GM23338 (cell line): ENCODE results near the gene RET. TPM values are rescaled to one million over a fixed set of nuclear protein-coding genes. Genes with fewer than 3 reads are reported as not detected.

Experiments
- ATAC-seq: fragments of 200-7000 bp; cut with Tn5 transposase; 3 replicates; pipeline ENCODE4 v1.9.1; 2020
- DNase-seq: peaks from one replicate; pipeline ENCODE4 v3.0.0-alpha.2; 2015; ENCODE audit warnings: low spot score
- H2AFZ ChIP-seq: fragments of 200-600 bp; sonication (generic); 2 replicates; pipeline ENCODE4 v1.8.0; 2016; ENCODE audit warnings: antibody characterized with exemption, mild to moderate bottlenecking, moderate library complexity
- H3F3A ChIP-seq: fragments of 200-600 bp; sonication (generic); replicated peaks from 2 replicates; pipeline ENCODE4 v1.8.0; 2017; ENCODE audit warnings: antibody characterized with exemption, mixed run types, low read depth
- H3K27ac ChIP-seq: fragments of 200-600 bp; sonication (generic); 2 replicates; pipeline ENCODE4 v1.6.1; 2016; ENCODE audit warnings: low read depth
- H3K27me3 ChIP-seq: fragments of 200-600 bp; sonication (generic); 2 replicates; pipeline ENCODE4 v1.8.0; 2016; ENCODE audit warnings: mild to moderate bottlenecking, mixed run types, moderate library complexity; ENCODE audit not compliant: insufficient read depth
- H3K36me3 ChIP-seq: fragments of 200-600 bp; sonication (generic); 2 replicates; pipeline ENCODE4 v1.8.0; 2016; ENCODE audit warnings: mild to moderate bottlenecking; ENCODE audit not compliant: insufficient read depth
- H3K4me1 ChIP-seq: fragments of 200-600 bp; sonication (generic); 2 replicates; pipeline ENCODE4 v1.8.0; 2016; ENCODE audit warnings: mild to moderate bottlenecking, moderate library complexity; ENCODE audit not compliant: insufficient read depth
- H3K4me2 ChIP-seq: fragments of 200-600 bp; sonication (generic); 2 replicates; pipeline ENCODE4 v1.7.1; 2017; ENCODE audit warnings: mixed run types
- H3K4me3 ChIP-seq: fragments of 200-600 bp; sonication (generic); 2 replicates; pipeline ENCODE4 v1.6.1; 2016; ENCODE audit warnings: mixed run types
- H3K79me2 ChIP-seq: fragments of 200-600 bp; sonication (generic); replicated peaks from 2 replicates; pipeline ENCODE4 v1.8.0; 2017; ENCODE audit warnings: mild to moderate bottlenecking; ENCODE audit not compliant: insufficient read depth
- H3K9me2 ChIP-seq: fragments of 200-600 bp; sonication (generic); 2 replicates; pipeline ENCODE4 v1.8.0; 2017; ENCODE audit not compliant: insufficient read depth
- H4K20me1 ChIP-seq: fragments of 200-600 bp; sonication (generic); replicated peaks from 2 replicates; pipeline ENCODE4 v1.8.0; 2017; ENCODE audit warnings: mild to moderate bottlenecking; ENCODE audit not compliant: insufficient read depth
- H3K27ac Mint-ChIP-seq: 2 replicates; pipeline ENCODE4 v1.8.0; 2020; ENCODE audit warnings: inconsistent platforms, mild to moderate bottlenecking, moderate library complexity, mixed read lengths
- H3K27me3 Mint-ChIP-seq: 3 replicates; pipeline ENCODE4 v1.8.0; 2022; ENCODE audit warnings: low read depth, mild to moderate bottlenecking, moderate library complexity, mixed read lengths, inconsistent platforms; ENCODE audit not compliant: insufficient read depth, poor library complexity
- H3K36me3 Mint-ChIP-seq: 3 replicates; pipeline ENCODE4 v1.8.0; 2021; ENCODE audit warnings: low read depth, mild to moderate bottlenecking, inconsistent platforms, moderate library complexity, mixed read lengths
- H3K4me1 Mint-ChIP-seq: 3 replicates; pipeline ENCODE4 v1.8.0; 2020; ENCODE audit warnings: mild to moderate bottlenecking, inconsistent platforms, mixed read lengths
- H3K4me3 Mint-ChIP-seq: 3 replicates; pipeline ENCODE4 v1.8.0; 2021; ENCODE audit warnings: moderate library complexity, mild to moderate bottlenecking, inconsistent platforms, mixed read lengths
- H3K9me3 Mint-ChIP-seq: 3 replicates; pipeline ENCODE4 v1.8.0; 2020; ENCODE audit warnings: moderate library complexity, mild to moderate bottlenecking, inconsistent platforms, mixed read lengths
- CREB1 ChIP-seq: fragments of 250-450 bp; sonication (Bioruptor Pico); IDR thresholded peaks from 2 replicates; pipeline ENCODE4 v1.5.0; 2020; ENCODE audit warnings: low read depth, mild to moderate bottlenecking, moderate library complexity
- EZH2 ChIP-seq: fragments of 200-600 bp; sonication (generic); IDR thresholded peaks from one replicate; pipeline ENCODE4 v1.8.0; 2017; ENCODE audit warnings: antibody characterized with exemption, mild to moderate bottlenecking, low read depth; ENCODE audit not compliant: unreplicated experiment
- EZH2phosphoT487 ChIP-seq: fragments of 200-600 bp; sonication (generic); IDR thresholded peaks from one replicate; pipeline ENCODE4 v1.8.1; 2018; ENCODE audit warnings: antibody characterized with exemption; ENCODE audit not compliant: unreplicated experiment
- JUNB ChIP-seq: IDR thresholded peaks from one replicate; pipeline ENCODE4 v1.6.1; 2016; ENCODE audit warnings: antibody characterized with exemption; ENCODE audit not compliant: unreplicated experiment
- NANOG ChIP-seq: IDR thresholded peaks from 2 replicates; pipeline ENCODE4 v1.6.1; 2016; ENCODE audit warnings: antibody characterized with exemption, borderline replicate concordance
- POLR2AphosphoS5 ChIP-seq: IDR thresholded peaks from 2 replicates; pipeline ENCODE4 v1.6.1; 2016; ENCODE audit warnings: antibody characterized with exemption, low read depth
- STAT1 ChIP-seq: IDR thresholded peaks from one replicate; pipeline ENCODE4 v1.6.1; 2016; ENCODE audit warnings: antibody characterized with exemption; ENCODE audit not compliant: unreplicated experiment
- ZNF114 ChIP-seq: fragments of 250-450 bp; sonication (Bioruptor Pico); IDR thresholded peaks from 2 replicates; pipeline ENCODE4 v1.5.0; 2020; ENCODE audit warnings: mild to moderate bottlenecking, moderate library complexity
- ZNF331 ChIP-seq: fragments of 250-450 bp; sonication (Bioruptor Pico); IDR thresholded peaks from 2 replicates; pipeline ENCODE4 v1.5.0; 2020; ENCODE audit warnings: low read depth, mild to moderate bottlenecking, moderate library complexity
- polyA plus RNA-seq: library from polyadenylated mRNA; unstranded; fragments of >200 nt; fragmentation: Nextera tagmentation; extraction: Ambion mirVana; gene quantifications from 2 replicates; pipeline ENCODE4 v1.2.1, GENCODE V29; 2016
- total RNA-seq: library from RNA; depleted of rRNA; stranded (reverse); fragments of >200 nt; shearing (Covaris generic); gene quantifications from 2 replicates; pipeline ENCODE4 v1.2.3, GENCODE V29; 2014
- TF ChIP-seq, protein P1 (sequence below), 2 experiments: fragments of 200-600 bp in 1 of 2; sonication (generic) in 1 of 2; conservative IDR thresholded peaks; 2 replicates each; pipeline versions ENCODE4 v1.5.1 to v1.6.1; 2016 to 2017; ENCODE audit warnings: antibody characterized with exemption in 2 of 2, low read depth in 2 of 2, mild to moderate bottlenecking in 2 of 2, moderate library complexity in 1 of 2
- TF ChIP-seq, protein P2 (sequence below): IDR thresholded peaks from one replicate; pipeline ENCODE4 v1.6.1; 2018; ENCODE audit warnings: antibody characterized with exemption; ENCODE audit not compliant: unreplicated experiment
- TF ChIP-seq, protein P3 (sequence below): IDR thresholded peaks from 2 replicates; pipeline ENCODE4 v1.6.1; 2016; ENCODE audit warnings: antibody characterized with exemption

Gene RET
- total and polyA plus RNA-seq, 2 experiments from 2014 or later: 5.5 to 9.8 TPM

DNA sequence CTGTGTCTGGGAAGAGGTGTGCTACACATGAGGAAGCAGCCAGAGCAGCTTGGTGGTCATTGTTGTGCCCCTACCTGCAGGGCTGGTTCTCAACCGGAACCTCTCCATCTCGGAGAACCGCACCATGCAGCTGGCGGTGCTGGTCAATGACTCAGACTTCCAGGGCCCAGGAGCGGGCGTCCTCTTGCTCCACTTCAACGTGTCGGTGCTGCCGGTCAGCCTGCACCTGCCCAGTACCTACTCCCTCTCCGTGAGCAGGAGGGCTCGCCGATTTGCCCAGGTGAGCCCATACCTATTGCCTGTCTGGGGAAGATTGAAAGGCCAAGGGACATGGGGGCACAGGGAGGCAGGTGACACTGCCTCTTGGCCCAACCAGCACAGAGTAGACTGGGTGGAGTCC, 32.1 kb downstream of the RET start (continued):
- TF ChIP-seq, protein P1, sequence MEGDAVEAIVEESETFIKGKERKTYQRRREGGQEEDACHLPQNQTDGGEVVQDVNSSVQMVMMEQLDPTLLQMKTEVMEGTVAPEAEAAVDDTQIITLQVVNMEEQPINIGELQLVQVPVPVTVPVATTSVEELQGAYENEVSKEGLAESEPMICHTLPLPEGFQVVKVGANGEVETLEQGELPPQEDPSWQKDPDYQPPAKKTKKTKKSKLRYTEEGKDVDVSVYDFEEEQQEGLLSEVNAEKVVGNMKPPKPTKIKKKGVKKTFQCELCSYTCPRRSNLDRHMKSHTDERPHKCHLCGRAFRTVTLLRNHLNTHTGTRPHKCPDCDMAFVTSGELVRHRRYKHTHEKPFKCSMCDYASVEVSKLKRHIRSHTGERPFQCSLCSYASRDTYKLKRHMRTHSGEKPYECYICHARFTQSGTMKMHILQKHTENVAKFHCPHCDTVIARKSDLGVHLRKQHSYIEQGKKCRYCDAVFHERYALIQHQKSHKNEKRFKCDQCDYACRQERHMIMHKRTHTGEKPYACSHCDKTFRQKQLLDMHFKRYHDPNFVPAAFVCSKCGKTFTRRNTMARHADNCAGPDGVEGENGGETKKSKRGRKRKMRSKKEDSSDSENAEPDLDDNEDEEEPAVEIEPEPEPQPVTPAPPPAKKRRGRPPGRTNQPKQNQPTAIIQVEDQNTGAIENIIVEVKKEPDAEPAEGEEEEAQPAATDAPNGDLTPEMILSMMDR (conservative IDR thresholded peaks at IDR 0.05; ENCODE audit: low read depth in 2 of 2): no peak
- TF ChIP-seq ZNF114 (CRISPR knock-in tag) (no peak), ZNF331 (CRISPR knock-in tag) (no peak), EZH2phosphoT487 (no peak), POLR2AphosphoS5 (no peak), CREB1 (CRISPR knock-in tag) (no peak)
- TF ChIP-seq, protein P2, sequence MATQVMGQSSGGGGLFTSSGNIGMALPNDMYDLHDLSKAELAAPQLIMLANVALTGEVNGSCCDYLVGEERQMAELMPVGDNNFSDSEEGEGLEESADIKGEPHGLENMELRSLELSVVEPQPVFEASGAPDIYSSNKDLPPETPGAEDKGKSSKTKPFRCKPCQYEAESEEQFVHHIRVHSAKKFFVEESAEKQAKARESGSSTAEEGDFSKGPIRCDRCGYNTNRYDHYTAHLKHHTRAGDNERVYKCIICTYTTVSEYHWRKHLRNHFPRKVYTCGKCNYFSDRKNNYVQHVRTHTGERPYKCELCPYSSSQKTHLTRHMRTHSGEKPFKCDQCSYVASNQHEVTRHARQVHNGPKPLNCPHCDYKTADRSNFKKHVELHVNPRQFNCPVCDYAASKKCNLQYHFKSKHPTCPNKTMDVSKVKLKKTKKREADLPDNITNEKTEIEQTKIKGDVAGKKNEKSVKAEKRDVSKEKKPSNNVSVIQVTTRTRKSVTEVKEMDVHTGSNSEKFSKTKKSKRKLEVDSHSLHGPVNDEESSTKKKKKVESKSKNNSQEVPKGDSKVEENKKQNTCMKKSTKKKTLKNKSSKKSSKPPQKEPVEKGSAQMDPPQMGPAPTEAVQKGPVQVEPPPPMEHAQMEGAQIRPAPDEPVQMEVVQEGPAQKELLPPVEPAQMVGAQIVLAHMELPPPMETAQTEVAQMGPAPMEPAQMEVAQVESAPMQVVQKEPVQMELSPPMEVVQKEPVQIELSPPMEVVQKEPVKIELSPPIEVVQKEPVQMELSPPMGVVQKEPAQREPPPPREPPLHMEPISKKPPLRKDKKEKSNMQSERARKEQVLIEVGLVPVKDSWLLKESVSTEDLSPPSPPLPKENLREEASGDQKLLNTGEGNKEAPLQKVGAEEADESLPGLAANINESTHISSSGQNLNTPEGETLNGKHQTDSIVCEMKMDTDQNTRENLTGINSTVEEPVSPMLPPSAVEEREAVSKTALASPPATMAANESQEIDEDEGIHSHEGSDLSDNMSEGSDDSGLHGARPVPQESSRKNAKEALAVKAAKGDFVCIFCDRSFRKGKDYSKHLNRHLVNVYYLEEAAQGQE: no peak

GRCh38 chr10:43109671-43110249, 32.9 kb downstream of the RET start:
- peaks cover 4% of the 10 kb centered on the region for H3K27me3 ChIP-seq
- H3K9me3 Mint-ChIP-seq: no peaks in the 10 kb centered on the region
- H3K4me3 ChIP-seq: no peak overlapping the region
- no peaks in the 10 kb centered on the region for H3F3A ChIP-seq
- H3K36me3 ChIP-seq: no peaks in the 10 kb centered on the region
- H3K27ac ChIP-seq: no peak overlapping the region
- H3K27me3 Mint-ChIP-seq: peaks cover 15% of the 10 kb centered on the region
- no peaks in the 10 kb centered on the region for H3K4me1 ChIP-seq
- H3K4me1 Mint-ChIP-seq: no peaks in the 10 kb centered on the region
- H4K20me1 ChIP-seq: no peaks in the 10 kb centered on the region
- no peaks in the 10 kb centered on the region for H3K79me2 ChIP-seq
- DNase-seq (no peak), ATAC-seq (no peak)
- no peak overlapping the region for H3K4me2 ChIP-seq
- H3K27ac Mint-ChIP-seq: no peak overlapping the region
- no peaks in the 10 kb centered on the region for H3K9me2 ChIP-seq
- H3K36me3 Mint-ChIP-seq: no peaks in the 10 kb centered on the region
- no peak overlapping the region for H2AFZ ChIP-seq
- no peak overlapping the region for H3K4me3 Mint-ChIP-seq
- TF ChIP-seq NANOG (no peak), STAT1 (no peak), JUNB (no peak), CREB1 (CRISPR knock-in tag) (no peak), EZH2 (no peak), ZNF331 (CRISPR knock-in tag) (no peak), ZNF114 (CRISPR knock-in tag) (no peak)
- TF ChIP-seq, protein P1 (conservative IDR thresholded peaks at IDR 0.05; ENCODE audit: low read depth in 2 of 2): no peak
- TF ChIP-seq, protein P3, sequence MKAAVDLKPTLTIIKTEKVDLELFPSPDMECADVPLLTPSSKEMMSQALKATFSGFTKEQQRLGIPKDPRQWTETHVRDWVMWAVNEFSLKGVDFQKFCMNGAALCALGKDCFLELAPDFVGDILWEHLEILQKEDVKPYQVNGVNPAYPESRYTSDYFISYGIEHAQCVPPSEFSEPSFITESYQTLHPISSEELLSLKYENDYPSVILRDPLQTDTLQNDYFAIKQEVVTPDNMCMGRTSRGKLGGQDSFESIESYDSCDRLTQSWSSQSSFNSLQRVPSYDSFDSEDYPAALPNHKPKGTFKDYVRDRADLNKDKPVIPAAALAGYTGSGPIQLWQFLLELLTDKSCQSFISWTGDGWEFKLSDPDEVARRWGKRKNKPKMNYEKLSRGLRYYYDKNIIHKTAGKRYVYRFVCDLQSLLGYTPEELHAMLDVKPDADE: no peak
